22Rv1 (cell line): Measurements from ENCODE around the gene MSH2.

Experiments
- H3K27ac ChIP-seq: fragments of 450-650 bp; 2 replicates; pipeline ENCODE4 v1.5.1; 2017
- CTCF ChIP-seq: fragments of 450-650 bp; IDR thresholded peaks from 2 replicates; pipeline ENCODE4 v1.5.1; 2017; ENCODE audit warnings: mild to moderate bottlenecking
- ZFX ChIP-seq: fragments of 450-650 bp; IDR thresholded peaks from 2 replicates; pipeline ENCODE4 v1.6.1; 2017; ENCODE audit warnings: antibody characterized with exemption, borderline replicate concordance

Gene MSH2

GRCh38 chr2:47528874-47529273 lies 125.9 kb downstream of the MSH2 start:
- no peak overlapping the region for H3K27ac ChIP-seq
- TF ChIP-seq ZFX: no peak
- no peak for TF ChIP-seq CTCF

- TF ChIP-seq CTCF (no peak), ZFX (no peak)
- H3K27ac ChIP-seq: no peak overlapping the region
Measured at GRCh38 chr2:47530105-47530760, 127.3 kb downstream of the MSH2 start.

- H3K27ac ChIP-seq: no peak overlapping the region
- no peak for TF ChIP-seq ZFX
- no peak for TF ChIP-seq CTCF
Measured at GRCh38 chr2:47531378-47532042, 128.6 kb downstream of the MSH2 start.
